Neural cell (in vitro differentiated cells): ENCODE measurements around the gene NACC1. TPM values are rescaled to one million over a fixed set of nuclear protein-coding genes. Genes with fewer than 3 reads are reported as not detected.

Experiments used
- H2AFZ ChIP-seq: fragments of 200-600, 300-800 bp; sonication (generic), shearing (Covaris generic); 2 replicates; pipeline ENCODE4 v1.6.0; 2014; ENCODE audit warnings: low read depth, mild to moderate bottlenecking, antibody characterized with exemption, low read length, moderate library complexity
- H3F3A ChIP-seq: fragments of 200-600 bp; shearing (Covaris generic); 2 replicates; pipeline ENCODE4 v1.6.1; 2016; ENCODE audit warnings: mild to moderate bottlenecking, moderate library complexity, mixed read lengths, antibody characterized with exemption, low read length; ENCODE audit not compliant: insufficient read depth, poor library complexity, severe bottlenecking
- H3K27ac ChIP-seq: fragments of 200-600, 300-800 bp; sonication (generic), shearing (Covaris generic); 2 replicates; pipeline ENCODE4 v1.5.1; 2014; ENCODE audit warnings: mild to moderate bottlenecking, low read length, moderate library complexity
- H3K27me3 ChIP-seq: fragments of 300-800, 200-600 bp; sonication (generic), shearing (Covaris generic); 2 replicates; pipeline ENCODE4 v1.6.0; 2014; ENCODE audit warnings: mild to moderate bottlenecking, low read depth, low read length, moderate library complexity; ENCODE audit not compliant: insufficient read depth
- H3K36me3 ChIP-seq: fragments of 300-800, 200-600 bp; sonication (generic), shearing (Covaris generic); 2 replicates; pipeline ENCODE4 v1.5.1; 2014; ENCODE audit warnings: mild to moderate bottlenecking, antibody characterized with exemption, low read length, moderate library complexity; ENCODE audit not compliant: insufficient read depth
- H3K4me2 ChIP-seq: fragments of 300-800, 200-600 bp; sonication (generic), shearing (Covaris generic); 2 replicates; pipeline ENCODE4 v1.6.0; 2014; ENCODE audit warnings: mild to moderate bottlenecking, low read length
- H3K4me3 ChIP-seq: fragments of 300-800, 200-600 bp; sonication (generic), shearing (Covaris generic); 2 replicates; pipeline ENCODE4 v1.5.1; 2014; ENCODE audit warnings: mild to moderate bottlenecking, low read length, moderate library complexity
- H3K79me2 ChIP-seq: fragments of 200-600 bp; shearing (Covaris generic); replicated peaks from 2 replicates; pipeline ENCODE4 v1.6.0; 2014; ENCODE audit warnings: mild to moderate bottlenecking, low read length, moderate library complexity; ENCODE audit not compliant: insufficient read depth
- H3K9ac ChIP-seq: fragments of 300-800, 200-600 bp; sonication (generic), shearing (Covaris generic); 2 replicates; pipeline ENCODE4 v1.6.1; 2016; ENCODE audit warnings: mild to moderate bottlenecking, low read length, mixed read lengths
- H3K9me2 ChIP-seq: fragments of 200-600 bp; shearing (Covaris generic); 2 replicates; pipeline ENCODE4 v1.6.1; 2016; ENCODE audit warnings: mild to moderate bottlenecking, low read length, mixed read lengths; ENCODE audit not compliant: insufficient read depth
- H3K9me3 ChIP-seq: fragments of 200-600, 300-800 bp; sonication (generic), shearing (Covaris generic); 2 replicates; pipeline ENCODE4 v1.6.1; 2016; ENCODE audit warnings: mild to moderate bottlenecking, mixed run types, low read length, moderate library complexity, mixed read lengths
- H4K20me1 ChIP-seq: fragments of 200-600 bp; shearing (Covaris generic); 2 replicates; pipeline ENCODE4 v1.6.1; 2016; ENCODE audit warnings: mild to moderate bottlenecking, mixed run types; ENCODE audit not compliant: insufficient read depth
- EP300 ChIP-seq: fragments of 450-650 bp; conservative IDR thresholded peaks from 2 replicates; pipeline ENCODE4 v1.6.1; 2014; ENCODE audit warnings: antibody characterized with exemption, mild to moderate bottlenecking, moderate library complexity; ENCODE audit not compliant: poor library complexity, severe bottlenecking
- EZH2 ChIP-seq: fragments of 200-600, 300-800 bp; shearing (Covaris generic), sonication (generic); IDR thresholded peaks from 2 replicates; pipeline ENCODE4 v1.6.1; 2014; ENCODE audit warnings: antibody characterized with exemption, low read length, borderline replicate concordance, mild to moderate bottlenecking; ENCODE audit not compliant: insufficient read depth, poor library complexity, severe bottlenecking
- MXI1 ChIP-seq: fragments of 450-650 bp; conservative IDR thresholded peaks from 2 replicates; pipeline ENCODE4 v1.6.1; 2014; ENCODE audit warnings: antibody characterized with exemption, mild to moderate bottlenecking; ENCODE audit not compliant: poor library complexity, severe bottlenecking
- POLR2AphosphoS5 ChIP-seq: IDR thresholded peaks from 2 replicates; pipeline ENCODE4 v1.6.1; 2012
- RAD21 ChIP-seq: fragments of 450-650 bp; conservative IDR thresholded peaks from 2 replicates; pipeline ENCODE4 v1.6.1; 2014; ENCODE audit warnings: antibody characterized with exemption, mild to moderate bottlenecking, moderate library complexity
- SMC3 ChIP-seq: fragments of 450-650 bp; conservative IDR thresholded peaks from 2 replicates; pipeline ENCODE4 v1.6.1; 2014; ENCODE audit warnings: antibody characterized with exemption, mild to moderate bottlenecking, moderate library complexity; ENCODE audit not compliant: poor library complexity
- TAF1 ChIP-seq: IDR thresholded peaks from 2 replicates; pipeline ENCODE4 v1.6.1; 2012; ENCODE audit warnings: low read depth
- polyA plus RNA-seq: library from polyadenylated mRNA; depleted of rRNA; stranded (reverse); fragments of >200 nt; gene quantifications from 2 replicates; pipeline ENCODE4 v1.2.3, GENCODE V29; 2014
- TF ChIP-seq, protein P1 (sequence below): IDR thresholded peaks from 2 replicates; pipeline ENCODE4 v1.6.1; 2012; ENCODE audit warnings: borderline replicate concordance
- TF ChIP-seq, protein P2 (sequence below): fragments of 450-650 bp; IDR thresholded peaks from 2 replicates; pipeline ENCODE4 v1.5.1; 2014; ENCODE audit warnings: antibody characterized with exemption, mild to moderate bottlenecking, moderate library complexity; ENCODE audit not compliant: poor library complexity, severe bottlenecking

NACC1 gene
- polyA plus RNA-seq, 1 donor from 2014 or later: 16.1 TPM

DNA sequence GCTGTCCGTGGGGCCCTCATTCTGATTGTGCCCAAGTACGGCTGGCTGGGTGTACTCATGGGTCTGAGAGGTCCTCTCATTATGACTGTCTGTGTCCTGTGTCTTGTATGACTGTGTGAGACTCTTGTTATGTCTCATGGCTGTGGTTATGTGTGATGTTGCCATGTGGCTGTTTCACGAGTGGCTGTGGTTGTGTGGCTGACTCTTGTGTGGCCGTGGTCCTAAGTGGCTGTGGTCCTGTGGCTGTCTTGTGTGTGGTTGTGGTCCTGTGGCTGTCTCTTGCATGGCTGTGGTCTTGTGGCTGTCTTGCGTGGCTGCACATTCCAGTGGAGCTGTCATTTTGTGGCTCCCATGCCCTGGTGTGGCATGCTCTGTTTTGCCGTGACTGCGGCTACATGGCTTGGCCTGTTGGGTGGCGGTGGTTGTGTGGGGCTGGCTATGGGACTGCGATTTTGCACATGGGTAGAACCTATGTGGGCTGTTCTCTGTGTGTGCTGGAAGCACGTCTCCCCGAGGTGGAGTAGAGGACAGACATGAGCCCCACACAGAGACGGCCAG lies 18.0 kb upstream of the NACC1 start:
- H3K9ac ChIP-seq: no peak overlapping the region
- H2AFZ ChIP-seq: no peak overlapping the region
- no peaks in the 10 kb centered on the region for H3K9me3 ChIP-seq
- no peak overlapping the region for H3K27ac ChIP-seq
- no peaks in the 10 kb centered on the region for H3K36me3 ChIP-seq
- no peak for TF ChIP-seq EP300
- H3F3A ChIP-seq: no peaks in the 10 kb centered on the region
- no peak overlapping the region for H3K4me2 ChIP-seq
- peaks cover 76% of the 10 kb centered on the region for H3K27me3 ChIP-seq
- no peaks in the 10 kb centered on the region for H4K20me1 ChIP-seq
- H3K79me2 ChIP-seq: no peaks in the 10 kb centered on the region
- H3K4me3 ChIP-seq: no peak overlapping the region
- H3K9me2 ChIP-seq: no peaks in the 10 kb centered on the region

DNA sequence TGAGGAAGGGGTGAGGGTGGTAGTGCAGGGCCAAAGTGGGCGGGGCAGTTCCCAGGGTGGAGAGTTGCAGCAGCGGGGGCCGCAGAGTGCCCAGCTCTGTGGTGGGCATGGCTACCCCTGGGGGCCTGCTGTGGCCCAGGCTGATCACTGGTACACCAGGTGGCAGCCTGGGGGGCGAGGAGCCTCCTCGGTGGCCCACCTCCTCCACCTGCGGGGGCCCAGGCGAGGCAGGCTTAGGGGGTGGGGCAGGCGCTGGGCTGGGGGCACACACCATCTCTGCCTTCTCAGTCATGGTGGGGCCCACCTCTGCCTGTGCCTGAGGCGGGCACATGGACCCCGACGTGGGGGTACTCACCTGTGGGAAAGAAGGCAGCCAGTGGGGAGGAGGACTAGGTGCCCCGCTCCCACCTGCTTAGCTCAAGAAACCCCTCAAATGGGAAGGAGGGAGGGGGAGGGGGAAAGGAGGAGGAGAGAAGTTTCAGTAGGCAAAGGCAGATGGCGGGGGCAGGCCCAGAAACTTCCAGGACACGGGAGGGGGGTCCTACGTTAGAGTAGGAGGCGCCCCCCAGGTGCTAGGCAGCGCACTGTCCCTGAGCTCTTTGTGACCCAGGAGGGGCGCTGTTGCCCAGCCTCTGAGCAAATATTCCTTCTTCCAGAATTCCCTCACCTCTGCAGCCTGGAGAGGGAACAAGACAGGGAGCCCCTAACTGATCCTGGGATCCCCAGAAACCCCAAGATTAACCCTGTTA lies 17.0 kb upstream of the NACC1 start:
- Histone ChIP-seq H3K36me3 (no peaks in the 10 kb centered on the region), H3K4me2 (no peak overlapping the region), H3F3A (no peaks in the 10 kb centered on the region), H3K9ac (no peak overlapping the region), H3K27me3 (peaks cover 67% of the 10 kb centered on the region), H4K20me1 (no peaks in the 10 kb centered on the region), H3K9me3 (no peaks in the 10 kb centered on the region), H2AFZ (no peak overlapping the region), H3K27ac (no peak overlapping the region), H3K79me2 (no peaks in the 10 kb centered on the region), H3K4me3 (no peak overlapping the region), H3K9me2 (no peaks in the 10 kb centered on the region)
- TF ChIP-seq EZH2: no peak
- no peak for TF ChIP-seq EP300
- TF ChIP-seq SMC3: no peak
- TF ChIP-seq MXI1: no peak
- no peak for TF ChIP-seq TAF1
- TF ChIP-seq, protein P1, sequence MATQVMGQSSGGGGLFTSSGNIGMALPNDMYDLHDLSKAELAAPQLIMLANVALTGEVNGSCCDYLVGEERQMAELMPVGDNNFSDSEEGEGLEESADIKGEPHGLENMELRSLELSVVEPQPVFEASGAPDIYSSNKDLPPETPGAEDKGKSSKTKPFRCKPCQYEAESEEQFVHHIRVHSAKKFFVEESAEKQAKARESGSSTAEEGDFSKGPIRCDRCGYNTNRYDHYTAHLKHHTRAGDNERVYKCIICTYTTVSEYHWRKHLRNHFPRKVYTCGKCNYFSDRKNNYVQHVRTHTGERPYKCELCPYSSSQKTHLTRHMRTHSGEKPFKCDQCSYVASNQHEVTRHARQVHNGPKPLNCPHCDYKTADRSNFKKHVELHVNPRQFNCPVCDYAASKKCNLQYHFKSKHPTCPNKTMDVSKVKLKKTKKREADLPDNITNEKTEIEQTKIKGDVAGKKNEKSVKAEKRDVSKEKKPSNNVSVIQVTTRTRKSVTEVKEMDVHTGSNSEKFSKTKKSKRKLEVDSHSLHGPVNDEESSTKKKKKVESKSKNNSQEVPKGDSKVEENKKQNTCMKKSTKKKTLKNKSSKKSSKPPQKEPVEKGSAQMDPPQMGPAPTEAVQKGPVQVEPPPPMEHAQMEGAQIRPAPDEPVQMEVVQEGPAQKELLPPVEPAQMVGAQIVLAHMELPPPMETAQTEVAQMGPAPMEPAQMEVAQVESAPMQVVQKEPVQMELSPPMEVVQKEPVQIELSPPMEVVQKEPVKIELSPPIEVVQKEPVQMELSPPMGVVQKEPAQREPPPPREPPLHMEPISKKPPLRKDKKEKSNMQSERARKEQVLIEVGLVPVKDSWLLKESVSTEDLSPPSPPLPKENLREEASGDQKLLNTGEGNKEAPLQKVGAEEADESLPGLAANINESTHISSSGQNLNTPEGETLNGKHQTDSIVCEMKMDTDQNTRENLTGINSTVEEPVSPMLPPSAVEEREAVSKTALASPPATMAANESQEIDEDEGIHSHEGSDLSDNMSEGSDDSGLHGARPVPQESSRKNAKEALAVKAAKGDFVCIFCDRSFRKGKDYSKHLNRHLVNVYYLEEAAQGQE: no peak
- no peak for TF ChIP-seq RAD21
- TF ChIP-seq, protein P2, sequence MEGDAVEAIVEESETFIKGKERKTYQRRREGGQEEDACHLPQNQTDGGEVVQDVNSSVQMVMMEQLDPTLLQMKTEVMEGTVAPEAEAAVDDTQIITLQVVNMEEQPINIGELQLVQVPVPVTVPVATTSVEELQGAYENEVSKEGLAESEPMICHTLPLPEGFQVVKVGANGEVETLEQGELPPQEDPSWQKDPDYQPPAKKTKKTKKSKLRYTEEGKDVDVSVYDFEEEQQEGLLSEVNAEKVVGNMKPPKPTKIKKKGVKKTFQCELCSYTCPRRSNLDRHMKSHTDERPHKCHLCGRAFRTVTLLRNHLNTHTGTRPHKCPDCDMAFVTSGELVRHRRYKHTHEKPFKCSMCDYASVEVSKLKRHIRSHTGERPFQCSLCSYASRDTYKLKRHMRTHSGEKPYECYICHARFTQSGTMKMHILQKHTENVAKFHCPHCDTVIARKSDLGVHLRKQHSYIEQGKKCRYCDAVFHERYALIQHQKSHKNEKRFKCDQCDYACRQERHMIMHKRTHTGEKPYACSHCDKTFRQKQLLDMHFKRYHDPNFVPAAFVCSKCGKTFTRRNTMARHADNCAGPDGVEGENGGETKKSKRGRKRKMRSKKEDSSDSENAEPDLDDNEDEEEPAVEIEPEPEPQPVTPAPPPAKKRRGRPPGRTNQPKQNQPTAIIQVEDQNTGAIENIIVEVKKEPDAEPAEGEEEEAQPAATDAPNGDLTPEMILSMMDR: no peak
- no peak for TF ChIP-seq POLR2AphosphoS5
